Fibroblast of pulmonary artery (primary cell): Measurements from ENCODE around the gene SLC26A4.

Experiments used
- DNase-seq: peaks from one replicate; pipeline ENCODE4 v3.0.0-alpha.2; 2010; ENCODE audit warnings: low read depth
- H3K4me3 ChIP-seq: replicated peaks from 2 replicates; pipeline ENCODE4 v1.5.1; 2011; ENCODE audit warnings: low read depth, mild to moderate bottlenecking, control low read depth, low read length, moderate library complexity
- CTCF ChIP-seq: IDR thresholded peaks from 2 replicates; pipeline ENCODE4 v1.5.1; 2011; ENCODE audit warnings: mild to moderate bottlenecking, control low read depth, low read length, inconsistent platforms; ENCODE audit errors: missing control alignments

The SLC26A4 gene

GRCh38 chr7:107754642-107755041 is 94.0 kb downstream of the SLC26A4 start:
- DNase-seq = no peak
- H3K4me3 ChIP-seq = no peak overlapping the region
- peak; percentile 3 for TF ChIP-seq CTCF

DNA sequence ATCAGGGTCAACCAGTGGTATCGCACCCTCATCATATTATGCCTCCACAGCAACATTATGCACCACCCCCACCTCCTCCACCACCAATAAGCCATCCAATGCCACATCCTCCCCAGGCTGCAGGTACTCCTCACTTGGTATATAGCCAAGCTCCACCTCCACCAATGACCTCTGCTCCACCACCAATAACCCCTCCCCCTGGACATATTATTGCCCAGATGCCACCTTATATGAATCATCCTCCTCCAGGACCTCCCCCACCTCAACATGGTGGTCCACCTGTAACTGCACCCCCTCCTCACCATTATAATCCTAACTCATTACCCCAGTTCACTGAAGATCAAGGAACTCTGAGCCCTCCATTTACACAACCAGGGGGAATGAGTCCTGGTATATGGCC is 98.0 kb downstream of the SLC26A4 start:
- no peak for TF ChIP-seq CTCF
- H3K4me3 ChIP-seq = no peak overlapping the region
- DNase-seq = no peak

DNA sequence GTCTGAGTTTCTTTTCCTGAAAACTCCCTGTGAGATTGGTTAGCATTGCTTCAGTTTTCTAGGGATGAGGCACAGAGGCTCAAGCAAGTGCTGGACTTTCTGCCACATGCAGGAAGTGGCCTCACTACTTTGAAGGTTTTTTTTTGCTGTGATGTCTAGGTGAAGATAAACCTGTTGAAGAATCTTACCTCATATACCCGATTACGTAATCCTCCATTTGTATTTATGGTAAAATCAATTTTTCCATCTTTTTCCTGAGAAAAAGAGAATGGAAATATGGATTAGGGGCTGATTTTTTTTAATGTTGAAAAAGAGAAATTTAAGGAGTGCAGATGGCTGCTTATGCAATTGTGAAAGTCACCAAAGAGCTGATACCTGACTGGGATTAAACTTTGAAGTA is 106.8 kb downstream of the SLC26A4 start:
- no peak for DNase-seq
- TF ChIP-seq CTCF = no peak

More for the DNA sequence above, 106.8 kb downstream of the SLC26A4 start:
- no peak overlapping the region for H3K4me3 ChIP-seq
